ENCODE results near the gene GPR15LG.
"Not testable (repeated sequence)": the region's sequence is repeated elsewhere in the genome, so short reads cannot be mapped to it uniquely, and the experiment has no call there.

The GPR15LG gene

DNA sequence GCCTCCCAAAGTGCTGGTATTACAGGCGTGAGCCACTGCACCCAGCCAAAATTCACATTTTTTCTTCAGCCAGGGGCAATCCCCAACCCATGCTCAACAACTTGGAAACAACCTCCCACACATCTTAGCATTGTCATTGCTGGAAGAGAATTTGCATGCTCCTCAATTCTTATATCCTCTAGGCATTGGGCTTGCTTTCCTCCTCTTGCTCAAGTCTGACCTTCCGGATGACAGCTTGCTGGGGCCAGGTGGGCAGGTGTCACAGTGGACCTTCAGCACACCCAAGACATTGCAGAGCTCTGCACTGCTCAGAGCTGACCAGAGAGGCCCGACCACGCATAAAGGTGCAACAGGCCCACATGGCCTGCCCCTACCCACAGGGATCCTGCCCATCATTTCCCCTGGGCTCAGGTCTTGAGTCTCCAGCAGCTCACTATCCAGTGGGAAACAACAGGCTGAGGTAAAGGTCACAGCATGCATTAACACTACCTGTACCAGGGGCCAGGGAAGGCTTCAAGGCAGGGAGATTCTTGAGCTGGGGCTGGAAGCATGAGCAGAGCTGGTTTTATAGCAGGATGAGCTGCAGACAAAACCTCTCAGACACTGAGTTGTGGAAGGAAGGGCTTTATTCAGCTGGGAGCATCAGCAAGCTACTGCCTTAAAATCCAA lies 6.8 kb upstream of the GPR15LG start:
- DNase-seq (ENCODE audit: low read depth), result no peak
- H3K4me3 ChIP-seq (replicated peaks; ENCODE audit: low read depth, low read length), result no peak overlapping the region
- TF ChIP-seq, protein P1, sequence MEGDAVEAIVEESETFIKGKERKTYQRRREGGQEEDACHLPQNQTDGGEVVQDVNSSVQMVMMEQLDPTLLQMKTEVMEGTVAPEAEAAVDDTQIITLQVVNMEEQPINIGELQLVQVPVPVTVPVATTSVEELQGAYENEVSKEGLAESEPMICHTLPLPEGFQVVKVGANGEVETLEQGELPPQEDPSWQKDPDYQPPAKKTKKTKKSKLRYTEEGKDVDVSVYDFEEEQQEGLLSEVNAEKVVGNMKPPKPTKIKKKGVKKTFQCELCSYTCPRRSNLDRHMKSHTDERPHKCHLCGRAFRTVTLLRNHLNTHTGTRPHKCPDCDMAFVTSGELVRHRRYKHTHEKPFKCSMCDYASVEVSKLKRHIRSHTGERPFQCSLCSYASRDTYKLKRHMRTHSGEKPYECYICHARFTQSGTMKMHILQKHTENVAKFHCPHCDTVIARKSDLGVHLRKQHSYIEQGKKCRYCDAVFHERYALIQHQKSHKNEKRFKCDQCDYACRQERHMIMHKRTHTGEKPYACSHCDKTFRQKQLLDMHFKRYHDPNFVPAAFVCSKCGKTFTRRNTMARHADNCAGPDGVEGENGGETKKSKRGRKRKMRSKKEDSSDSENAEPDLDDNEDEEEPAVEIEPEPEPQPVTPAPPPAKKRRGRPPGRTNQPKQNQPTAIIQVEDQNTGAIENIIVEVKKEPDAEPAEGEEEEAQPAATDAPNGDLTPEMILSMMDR (IDR thresholded peaks at IDR 0.05; ENCODE audit: low read length, missing control alignments), result no peak

DNA sequence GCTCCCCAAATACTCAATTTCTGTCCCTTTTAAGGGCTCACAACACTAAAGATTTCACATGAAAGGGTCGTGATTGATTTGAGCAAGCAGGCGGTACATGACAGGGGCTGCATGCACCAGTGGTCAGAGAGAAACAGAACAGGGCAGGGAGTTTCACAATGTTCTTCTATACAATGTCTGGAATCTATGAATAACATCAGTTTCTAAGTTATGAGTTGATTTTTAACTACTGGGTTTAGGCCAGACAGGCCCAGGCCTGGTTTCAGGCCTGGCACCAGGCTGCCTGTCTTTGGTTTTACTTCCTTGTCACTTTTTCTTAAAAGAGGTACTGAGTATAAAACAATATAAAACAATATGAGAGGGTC lies 6.3 kb upstream of the GPR15LG start:
- H3K4me3 ChIP-seq (replicated peaks; ENCODE audit: low read depth, low read length); DNase-seq (ENCODE audit: low read depth): not testable (repeated sequence)

DNA sequence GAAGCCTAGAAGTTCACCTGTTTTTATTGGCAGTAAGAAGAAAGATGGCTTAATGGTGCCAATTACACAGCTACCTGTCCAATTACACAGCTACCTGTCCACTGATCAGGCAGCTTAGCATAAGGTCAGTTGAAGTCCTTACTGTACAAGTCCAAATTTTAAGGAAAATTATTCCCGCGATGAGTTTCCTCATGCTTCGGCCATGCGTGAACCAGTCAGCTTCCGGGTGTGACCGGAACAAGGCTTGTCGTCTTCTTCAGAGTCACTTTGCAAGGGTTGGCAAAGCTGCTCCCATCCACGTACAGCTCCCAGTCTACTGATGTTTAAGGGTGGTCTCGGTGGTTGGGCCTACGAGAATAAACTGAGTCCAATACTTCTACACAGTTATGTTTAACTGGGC lies 5.2 kb upstream of the GPR15LG start:
- H3K4me3 ChIP-seq (replicated peaks; ENCODE audit: low read depth, low read length); DNase-seq (ENCODE audit: low read depth): not testable (repeated sequence)

DNA sequence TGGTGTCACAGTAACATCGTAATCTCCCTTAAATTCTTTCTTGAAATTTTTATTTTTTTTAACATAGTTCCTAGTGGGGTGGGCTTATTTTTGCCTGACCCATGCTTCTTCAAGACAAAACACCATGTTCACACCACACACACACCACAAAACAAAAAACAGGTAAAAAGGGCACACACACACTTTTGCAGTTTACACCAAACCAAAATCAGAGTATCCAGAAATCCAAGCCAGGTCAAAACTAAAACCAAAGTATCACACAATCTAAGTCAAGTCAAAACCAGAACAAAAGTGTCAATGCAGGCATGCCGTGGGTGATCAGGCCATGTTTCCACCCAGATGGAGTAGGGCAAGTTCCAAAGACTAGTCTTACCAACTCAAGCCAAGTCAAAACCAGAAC lies 2.4 kb upstream of the GPR15LG start:
- not testable (repeated sequence) for H3K4me3 ChIP-seq (replicated peaks; ENCODE audit: low read depth, low read length); DNase-seq (ENCODE audit: low read depth)

DNA sequence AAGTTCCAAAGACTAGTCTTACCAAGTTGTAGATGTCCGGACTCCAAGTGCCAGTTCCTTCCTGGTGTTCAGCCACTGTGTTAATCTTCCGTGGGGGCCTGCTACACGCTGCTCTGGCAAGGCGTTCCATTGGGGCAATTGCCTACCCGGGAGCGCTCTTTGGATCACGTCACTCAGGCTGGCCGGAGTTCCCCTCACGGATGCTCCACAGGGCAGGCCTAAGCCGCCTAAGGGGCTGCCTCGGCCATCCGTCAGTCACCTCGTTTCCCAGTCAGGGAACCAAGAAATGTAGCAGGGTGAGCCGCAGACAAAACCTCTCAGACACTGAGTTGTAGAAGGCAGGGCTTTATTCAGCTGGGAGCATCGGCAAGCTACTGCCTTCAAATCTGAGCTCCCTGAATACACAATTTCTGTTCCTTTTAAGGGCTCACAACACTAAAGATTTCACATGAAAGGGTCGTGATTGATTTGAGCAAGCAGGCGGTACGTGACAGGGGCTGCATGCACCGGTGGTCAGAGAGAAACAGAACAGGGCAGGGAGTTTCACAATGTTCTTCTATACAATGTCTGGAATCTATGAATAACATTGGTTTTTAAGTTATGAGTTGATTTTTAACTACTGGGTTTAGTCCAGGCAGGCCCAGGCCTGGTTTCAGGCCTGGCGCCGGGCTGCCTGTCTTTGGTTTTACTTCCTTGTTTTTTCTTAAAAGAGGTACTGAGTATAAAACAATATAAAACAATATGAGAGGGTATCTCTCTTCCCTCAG lies 1.7 kb upstream of the GPR15LG start:
- DNase-seq (ENCODE audit: low read depth); H3K4me3 ChIP-seq (replicated peaks; ENCODE audit: low read depth, low read length): not testable (repeated sequence)

DNA sequence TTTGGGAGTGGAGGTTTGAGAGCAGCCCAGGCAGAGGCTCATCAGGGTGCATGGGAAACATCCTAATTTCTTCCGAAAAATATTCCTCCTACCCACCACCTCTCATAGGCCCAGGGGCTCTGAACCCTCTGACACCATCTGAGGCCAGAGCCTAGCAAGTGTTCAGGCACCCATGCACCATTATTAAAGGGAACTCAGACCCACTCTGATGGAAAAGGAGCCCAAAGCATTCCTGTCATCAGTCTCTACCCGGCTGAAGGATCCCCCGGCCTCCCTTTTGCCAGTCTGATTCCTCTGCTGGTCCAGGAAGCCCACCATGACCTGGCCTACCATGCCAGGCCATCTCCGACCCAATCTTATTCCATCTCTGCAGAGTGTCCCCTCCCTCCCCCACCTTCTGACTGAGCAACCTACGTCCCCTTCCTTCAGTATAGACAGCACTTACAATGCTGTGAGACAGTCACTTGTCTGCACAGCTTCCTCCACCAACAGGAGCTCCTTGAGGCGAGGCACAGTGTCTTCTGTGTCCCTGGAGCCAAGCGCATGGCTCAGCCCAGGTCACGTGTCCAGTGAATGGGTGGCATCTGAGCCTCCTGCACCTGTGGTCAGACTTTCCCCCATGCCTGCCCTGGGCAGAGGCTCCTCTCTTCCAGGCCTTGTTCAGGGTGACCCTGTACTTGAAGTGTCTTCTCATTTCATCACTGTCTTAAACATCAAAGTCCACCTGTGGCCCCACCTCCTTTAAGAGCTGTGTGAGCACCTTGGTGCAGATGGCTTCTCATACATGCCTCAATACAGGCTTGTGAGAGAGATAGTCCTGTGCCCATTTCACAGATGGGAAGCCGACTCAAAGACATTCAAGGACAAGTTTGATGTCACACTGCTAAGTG lies 889 bp upstream of the GPR15LG start:
- H3K4me3 ChIP-seq (replicated peaks; ENCODE audit: low read depth, low read length), result no peak overlapping the region
- TF ChIP-seq, protein P1 (IDR thresholded peaks at IDR 0.05; ENCODE audit: low read length, missing control alignments), result no peak
- DNase-seq (ENCODE audit: low read depth), result no peak

DNA sequence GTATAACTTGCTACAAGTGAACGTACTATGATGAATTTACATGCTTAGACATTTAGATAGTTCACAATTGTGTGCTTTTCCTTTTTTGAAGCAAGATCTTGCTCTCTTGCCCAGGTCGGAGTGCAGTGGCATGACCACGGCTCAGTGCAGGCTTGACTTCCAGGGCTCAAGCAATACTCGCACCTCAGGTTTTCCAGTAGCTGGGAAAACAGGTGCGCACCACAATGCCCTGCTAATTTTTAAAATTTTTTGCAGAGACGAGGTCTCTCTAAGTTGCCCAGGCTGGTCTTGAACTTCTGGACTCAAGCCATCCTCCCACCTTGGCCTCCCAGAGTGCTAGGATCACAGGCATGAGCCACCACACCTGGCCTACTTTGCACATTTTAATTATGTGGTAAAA lies 1.8 kb downstream of the GPR15LG start:
- DNase-seq (ENCODE audit: low read depth), result no peak
- TF ChIP-seq, protein P1 (IDR thresholded peaks at IDR 0.05; ENCODE audit: low read length, missing control alignments), result no peak
- H3K4me3 ChIP-seq (replicated peaks; ENCODE audit: low read depth, low read length), result no peak overlapping the region

DNA sequence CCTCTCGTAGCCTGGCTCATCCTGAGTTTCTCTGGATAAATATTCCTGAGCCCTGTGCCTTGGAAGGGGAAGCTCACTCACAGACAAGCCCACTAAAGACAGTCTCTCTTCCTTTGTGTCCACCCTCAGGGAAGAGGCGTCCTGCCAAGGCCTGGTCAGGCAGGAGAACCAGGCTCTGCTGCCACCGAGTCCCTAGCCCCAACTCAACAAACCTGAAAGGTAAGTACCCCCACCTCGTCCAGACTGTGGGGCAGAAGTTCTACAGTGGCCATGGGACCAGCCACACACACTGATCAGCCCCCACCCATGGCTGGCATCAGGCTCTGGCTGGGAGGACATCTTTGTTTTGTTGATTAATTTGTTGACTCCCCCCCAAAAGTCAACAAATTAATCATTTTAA lies 2.8 kb downstream of the GPR15LG start:
- no peak for DNase-seq (ENCODE audit: low read depth)
- TF ChIP-seq, protein P1 (IDR thresholded peaks at IDR 0.05; ENCODE audit: low read length, missing control alignments), result no peak
- no peak overlapping the region for H3K4me3 ChIP-seq (replicated peaks; ENCODE audit: low read depth, low read length)

All from fibroblast of pulmonary artery (primary cell).